HUES64 (cell line): ENCODE data around the gene CIDEB.

Experiments
- H3K27ac ChIP-seq: 2 replicates; pipeline ENCODE4 v1.7.0; 2013; ENCODE audit warnings: low read depth, low read length, inconsistent platforms
- H3K27me3 ChIP-seq: 2 replicates; pipeline ENCODE4 v1.6.1; 2013; ENCODE audit warnings: mild to moderate bottlenecking, low read length; ENCODE audit not compliant: insufficient read depth
- H3K36me3 ChIP-seq: 2 replicates; pipeline ENCODE4 v1.6.1; 2013; ENCODE audit warnings: mild to moderate bottlenecking, low read length; ENCODE audit not compliant: insufficient read depth
- H3K4me1 ChIP-seq: 2 replicates; pipeline ENCODE4 v1.6.1; 2013; ENCODE audit warnings: mild to moderate bottlenecking, low read length, moderate library complexity; ENCODE audit not compliant: insufficient read depth
- H3K4me3 ChIP-seq: 2 replicates; pipeline ENCODE4 v1.5.1; 2013; ENCODE audit warnings: mild to moderate bottlenecking, low read length, moderate library complexity
- H3K9ac ChIP-seq: 2 replicates; pipeline ENCODE4 v1.6.1; 2013; ENCODE audit warnings: mild to moderate bottlenecking, low read depth, low read length
- H3K9me3 ChIP-seq: 2 replicates; pipeline ENCODE4 v1.6.1; 2013; ENCODE audit warnings: low read depth, low read length; ENCODE audit not compliant: insufficient read depth
- WGBS: fragments of 150-250, 120-280 bp; methylation state at CpG from one replicate; pipeline ENCODE4 v1.1.7; 2013; ENCODE audit warnings: missing lambda C conversion rate; 5-methylcytosine and 5-hydroxymethylcytosine counted together

CIDEB gene

DNA sequence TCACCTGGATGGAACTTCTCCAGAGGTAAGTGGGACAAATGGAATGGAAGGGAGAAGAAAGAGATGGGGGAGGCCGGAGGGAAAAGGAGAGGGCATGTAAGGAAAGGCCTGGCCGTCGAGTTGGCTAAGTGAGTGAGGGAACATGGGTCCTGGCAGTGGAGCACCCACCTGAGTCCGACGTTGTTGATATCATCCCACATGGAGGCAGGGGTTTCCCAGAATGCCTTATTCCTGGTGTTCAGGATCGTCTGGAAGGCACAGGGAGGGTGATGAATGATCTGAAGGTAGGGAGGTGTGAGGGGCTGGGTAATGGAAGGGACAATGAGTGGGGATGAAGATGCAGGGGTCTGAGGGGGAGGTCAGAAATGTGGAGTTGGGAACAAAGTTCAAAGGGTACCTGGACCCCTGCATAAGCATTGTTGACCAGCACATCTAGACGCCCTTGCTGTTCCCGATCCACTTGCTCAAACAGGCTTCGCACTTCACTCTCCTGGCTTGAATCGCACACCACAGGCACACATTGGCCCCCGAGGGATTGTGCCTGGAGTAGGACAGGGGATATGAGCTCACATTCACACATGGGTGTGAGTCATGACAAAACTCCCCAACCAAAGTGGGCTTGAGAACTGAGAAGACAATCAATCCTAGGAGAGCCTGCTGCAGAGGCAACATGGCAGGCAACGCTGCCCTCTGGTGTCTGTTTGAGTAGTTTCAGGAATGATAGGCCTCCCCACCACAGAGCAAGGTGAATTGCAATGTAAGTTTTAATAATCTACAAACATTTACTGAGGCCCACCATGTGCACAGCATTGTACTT, 11.2 kb downstream of the CIDEB start:
- 68% methylated on average over 12 of the region's 12 CpGs for WGBS
- Histone ChIP-seq H3K9ac (no peak overlapping the region), H3K9me3 (no peaks in the 10 kb centered on the region), H3K4me3 (no peak overlapping the region), H3K36me3 (peaks cover 37% of the 10 kb centered on the region), H3K4me1 (peaks cover 2% of the 10 kb centered on the region; the same call in 1 of the 2 replicates), H3K27me3 (no peaks in the 10 kb centered on the region), H3K27ac (no peak overlapping the region)

DNA sequence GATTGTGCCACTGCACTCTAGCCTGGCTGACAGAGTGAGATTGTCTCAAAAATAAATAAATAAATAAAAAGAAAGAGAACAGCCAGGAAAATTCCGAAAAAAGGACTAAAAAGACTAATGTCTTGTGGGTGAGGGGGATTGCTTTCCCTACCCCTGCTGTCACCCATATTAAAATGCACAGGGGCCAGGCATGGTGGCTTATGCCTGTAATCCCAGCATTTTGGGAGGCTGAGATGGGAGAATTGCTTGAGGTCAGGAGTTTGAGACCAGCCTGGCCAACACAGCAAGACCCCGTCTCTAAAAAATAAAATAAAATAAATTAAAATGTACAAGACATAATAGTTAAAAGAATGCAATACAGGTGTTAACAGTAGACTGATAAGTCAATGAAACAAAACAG, 14.3 kb downstream of the CIDEB start:
- H3K36me3 ChIP-seq: peaks cover 44% of the 10 kb centered on the region
- H3K9ac ChIP-seq: no peak overlapping the region
- H3K4me1 ChIP-seq: 0 out of 2 replicates have a peak, but pooled peaks cover 2% of the 10 kb centered on the region
- no peak overlapping the region for H3K27ac ChIP-seq
- no peak overlapping the region for H3K4me3 ChIP-seq
- H3K9me3 ChIP-seq: no peaks in the 10 kb centered on the region
- 100% methylated on average over 1 of the region's 2 CpGs for WGBS
- no peaks in the 10 kb centered on the region for H3K27me3 ChIP-seq

DNA sequence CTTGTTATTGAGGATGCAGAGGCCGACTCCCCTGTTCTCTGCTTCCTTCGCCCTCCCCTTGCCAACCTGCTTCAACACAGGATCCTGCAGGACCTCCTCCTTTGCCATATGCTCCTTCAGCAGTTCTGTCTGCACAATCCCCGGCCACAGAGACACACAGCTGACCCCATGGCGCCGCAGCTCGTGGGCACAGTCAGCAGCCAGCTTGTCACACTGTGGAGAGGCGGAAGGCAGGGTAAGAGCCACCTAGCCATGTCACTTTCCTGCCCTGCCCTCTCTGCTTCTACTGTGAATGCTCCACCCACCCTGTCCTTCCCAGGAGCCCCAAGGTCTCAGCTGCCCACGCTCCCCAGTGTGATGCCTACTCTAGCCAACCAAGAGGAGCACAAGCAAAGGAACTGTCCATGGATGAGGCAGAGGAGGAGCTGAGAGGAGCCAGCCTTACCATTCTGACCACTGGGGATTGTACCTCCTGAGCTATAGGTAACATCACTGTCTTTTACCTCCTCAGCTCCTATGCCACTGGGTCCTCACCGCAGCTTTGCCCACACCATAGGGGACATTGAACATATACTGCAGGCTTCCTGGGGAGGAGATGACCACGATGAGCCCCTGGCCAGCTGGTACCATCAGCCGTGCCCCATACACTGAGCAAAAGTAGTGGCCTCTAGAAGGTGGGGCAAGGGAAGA, 15.5 kb downstream of the CIDEB start:
- no peaks in the 10 kb centered on the region for H3K27me3 ChIP-seq
- no peak overlapping the region for H3K9ac ChIP-seq
- 95% methylated on average over 11 of the region's 11 CpGs for WGBS
- no peaks in the 10 kb centered on the region for H3K4me1 ChIP-seq
- H3K9me3 ChIP-seq: no peaks in the 10 kb centered on the region
- no peak overlapping the region for H3K27ac ChIP-seq
- no peak overlapping the region for H3K4me3 ChIP-seq
- H3K36me3 ChIP-seq: peaks cover 44% of the 10 kb centered on the region

DNA sequence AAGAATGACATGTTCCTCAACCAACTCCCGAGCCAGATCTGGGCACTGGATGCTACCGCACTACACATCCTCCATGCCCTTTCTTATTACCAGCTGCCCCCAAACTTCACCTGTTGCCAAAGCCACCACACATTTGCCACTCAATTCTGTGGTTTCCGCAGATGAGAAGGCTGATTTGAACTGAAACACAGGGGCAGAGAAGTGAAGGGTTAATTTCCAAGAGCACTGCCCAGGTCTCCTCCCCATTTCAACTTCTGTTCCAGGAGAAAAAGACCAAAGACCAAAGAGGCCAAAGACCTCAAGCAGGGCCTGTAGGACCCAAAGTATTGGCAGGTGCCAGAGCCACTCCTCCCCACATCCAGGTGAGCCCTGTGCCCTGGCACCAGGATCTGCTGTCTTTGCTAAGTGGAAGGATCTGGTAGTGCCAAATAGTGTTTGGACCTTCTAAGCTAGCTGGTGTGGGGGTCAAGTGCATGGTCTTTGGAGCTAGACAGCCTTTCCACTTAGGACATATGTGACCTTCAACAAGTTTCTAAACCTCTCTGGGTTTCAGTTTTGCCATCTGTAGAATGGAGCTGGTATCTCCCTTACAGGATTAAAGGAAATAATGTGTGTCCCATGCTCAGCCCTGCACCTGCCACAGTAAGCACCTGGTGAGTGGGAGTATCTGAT, 16.2 kb downstream of the CIDEB start:
- WGBS: 93% methylated on average over 3 of the region's 3 CpGs
- no peak overlapping the region for H3K27ac ChIP-seq
- H3K36me3 ChIP-seq: peaks cover 44% of the 10 kb centered on the region

DNA sequence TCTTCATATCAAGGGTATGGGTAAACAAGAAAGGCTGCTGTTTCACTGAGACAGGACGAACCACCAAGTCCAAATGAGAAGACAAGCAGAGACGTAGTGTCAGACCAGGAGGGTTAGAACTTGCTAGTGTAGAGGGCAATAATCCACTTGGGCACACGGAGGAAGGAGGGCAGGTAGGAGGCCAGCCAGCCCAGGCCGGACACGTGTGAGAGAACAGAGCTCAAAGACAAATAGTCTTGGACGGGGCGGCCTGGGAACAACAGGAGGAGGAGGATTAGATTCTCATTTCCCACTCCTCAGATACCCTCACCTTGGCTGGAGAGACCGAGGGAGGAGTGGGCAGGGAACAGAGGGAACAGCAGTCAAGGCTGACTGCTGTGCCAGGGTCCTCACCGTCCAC, 17.0 kb downstream of the CIDEB start:
- Histone ChIP-seq H3K4me1 (no peaks in the 10 kb centered on the region), H3K9ac (no peak overlapping the region), H3K4me3 (no peak overlapping the region), H3K27ac (no peak overlapping the region), H3K27me3 (no peaks in the 10 kb centered on the region), H3K9me3 (no peaks in the 10 kb centered on the region), H3K36me3 (peaks cover 36% of the 10 kb centered on the region)
- WGBS: 93% methylated on average over 9 of the region's 9 CpGs

More for the DNA sequence above, 16.2 kb downstream of the CIDEB start:
- no peaks in the 10 kb centered on the region for H3K4me1 ChIP-seq
- H3K9me3 ChIP-seq: no peaks in the 10 kb centered on the region
- H3K9ac ChIP-seq: no peak overlapping the region
- H3K27me3 ChIP-seq: no peaks in the 10 kb centered on the region
- H3K4me3 ChIP-seq: no peak overlapping the region

DNA sequence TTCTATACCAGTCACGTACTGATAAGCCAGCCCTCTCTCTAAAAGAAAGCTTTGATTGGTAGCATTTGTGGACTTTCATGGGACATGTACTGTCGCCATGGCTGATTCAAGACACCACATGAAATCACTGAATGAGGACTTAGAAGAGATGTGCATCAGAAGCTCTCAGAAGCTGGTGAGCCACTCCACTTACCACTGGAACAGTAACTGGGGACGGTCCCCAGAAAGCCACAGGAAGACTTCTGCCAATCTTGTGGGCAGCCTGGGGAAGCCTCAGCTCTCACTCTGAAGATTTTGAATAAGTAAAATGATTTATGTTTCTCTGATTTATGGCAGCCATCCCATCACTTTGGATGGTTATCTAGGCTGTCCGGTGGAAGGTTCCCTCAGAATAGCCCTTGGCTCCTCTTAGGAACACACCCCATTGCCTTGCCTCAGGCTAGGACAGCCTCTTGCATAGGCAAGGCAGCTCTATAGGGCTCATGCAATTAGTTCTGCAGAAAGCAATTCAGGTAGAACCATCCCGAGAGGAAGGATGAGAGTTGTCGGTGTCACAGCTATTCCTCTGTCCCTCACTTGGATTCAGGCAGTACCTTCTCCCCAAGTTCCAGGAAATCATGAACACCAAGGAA, 18.0 kb downstream of the CIDEB start:
- H3K4me3 ChIP-seq: no peak overlapping the region

GRCh38 chr14:24286996-24287395, 20.8 kb downstream of the CIDEB start:
- no peaks in the 10 kb centered on the region for H3K9me3 ChIP-seq
- H3K36me3 ChIP-seq: peaks cover 16% of the 10 kb centered on the region
- 95% methylated on average over 5 of the region's 5 CpGs for whole genome bisulfite sequencing
- H3K27ac ChIP-seq: no peak overlapping the region
- H3K4me1 ChIP-seq: no peaks in the 10 kb centered on the region
- no peaks in the 10 kb centered on the region for H3K27me3 ChIP-seq
- H3K4me3 ChIP-seq: no peak overlapping the region
- H3K9ac ChIP-seq: no peak overlapping the region

More for the DNA sequence above, 18.0 kb downstream of the CIDEB start:
- peaks cover 27% of the 10 kb centered on the region for H3K36me3 ChIP-seq
- H3K27me3 ChIP-seq: no peaks in the 10 kb centered on the region
- no peak overlapping the region for H3K27ac ChIP-seq
- H3K4me1 ChIP-seq: no peaks in the 10 kb centered on the region
- WGBS: 80% methylated on average over 6 of the region's 6 CpGs
- no peak overlapping the region for H3K9ac ChIP-seq
- H3K9me3 ChIP-seq: no peaks in the 10 kb centered on the region

DNA sequence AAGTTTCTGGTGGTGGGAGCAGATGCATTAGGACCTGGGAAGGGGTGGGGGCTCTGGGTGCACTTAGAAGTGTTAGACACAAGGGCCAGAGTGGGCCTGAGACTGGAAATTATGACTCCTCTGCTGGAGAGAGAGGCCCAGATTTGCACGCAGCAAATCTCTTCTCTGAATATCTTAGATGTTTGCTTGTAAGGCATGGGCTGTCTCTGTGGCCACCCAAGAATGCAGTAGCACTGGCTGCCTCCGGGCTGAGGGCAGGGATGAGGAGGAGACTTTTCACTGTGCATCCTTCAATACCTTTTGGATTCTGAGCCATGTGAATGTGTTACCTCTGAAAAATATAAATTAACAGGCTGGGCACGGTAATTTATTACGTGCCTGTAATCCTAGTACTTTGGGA, 22.4 kb downstream of the CIDEB start:
- Histone ChIP-seq H3K9ac (no peak overlapping the region), H3K9me3 (no peaks in the 10 kb centered on the region), H3K4me3 (no peak overlapping the region), H3K27me3 (no peaks in the 10 kb centered on the region), H3K4me1 (no peaks in the 10 kb centered on the region), H3K27ac (no peak overlapping the region), H3K36me3 (peaks cover 11% of the 10 kb centered on the region)
- WGBS: 88% methylated on average over 4 of the region's 4 CpGs

DNA sequence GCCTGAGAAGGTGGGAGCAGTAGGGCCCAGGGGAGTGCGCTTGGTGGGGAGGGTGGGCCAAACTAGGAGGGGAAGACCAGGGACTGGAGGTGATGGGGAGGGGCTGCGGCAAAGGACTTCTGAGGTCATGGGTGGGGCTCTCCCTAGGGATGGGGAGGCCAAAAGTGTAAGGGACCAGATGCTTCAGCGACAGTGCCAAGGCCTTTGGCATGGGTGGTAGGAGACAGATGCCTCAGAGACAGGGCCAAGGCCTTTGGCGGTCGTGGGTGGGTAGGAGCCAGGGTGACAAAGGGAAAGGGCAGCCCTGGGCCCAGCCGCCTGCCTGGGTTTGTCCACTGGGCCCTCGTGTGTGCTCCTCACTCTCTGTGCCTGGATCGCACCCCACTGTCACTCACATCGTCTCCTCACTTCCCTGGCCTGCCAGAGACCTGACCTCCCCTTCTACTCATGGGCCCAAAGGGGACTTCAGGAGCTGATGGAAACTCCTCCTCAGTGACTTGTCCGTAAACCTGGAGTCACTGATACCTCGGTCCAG, 23.2 kb downstream of the CIDEB start:
- no peak overlapping the region for H3K9ac ChIP-seq

GRCh38 chr14:24283796-24284460, 23.8 kb downstream of the CIDEB start:
- H3K27ac ChIP-seq: no peak overlapping the region

More for the DNA sequence above, 23.2 kb downstream of the CIDEB start:
- Histone ChIP-seq H3K4me1 (no peaks in the 10 kb centered on the region), H3K4me3 (no peak overlapping the region), H3K36me3 (peaks cover 4% of the 10 kb centered on the region; the same call in 1 of the 2 replicates), H3K9me3 (no peaks in the 10 kb centered on the region), H3K27me3 (no peaks in the 10 kb centered on the region), H3K27ac (no peak overlapping the region)
- 81% methylated on average over 11 of the region's 11 CpGs for WGBS

More at GRCh38 chr14:24283796-24284460, 23.8 kb downstream of the CIDEB start:
- no peaks in the 10 kb centered on the region for H3K9me3 ChIP-seq
- 84% methylated on average over 5 of the region's 5 CpGs for WGBS
- no peaks in the 10 kb centered on the region for H3K4me1 ChIP-seq
- no peaks in the 10 kb centered on the region for H3K27me3 ChIP-seq
- H3K4me3 ChIP-seq: no peak overlapping the region
- no peak overlapping the region for H3K9ac ChIP-seq
- no peaks in the 10 kb centered on the region for H3K36me3 ChIP-seq
